ENCODE measurements around the gene FHIT.

Gene FHIT

GRCh38 chr3:59996056-59996455, 1255.2 kb downstream of the FHIT start:
- in situ Hi-C loops (cut with HindIII; ENCODE audit: low sequenced_read_pairs), result no loop called here
- no peak for TF ChIP-seq CTCF (IDR thresholded peaks at IDR 0.05; ENCODE audit: low read depth, low read length, missing control alignments)
- DNase-seq (ENCODE audit: low read depth), result no peak
- no peak overlapping the region for H3K4me3 ChIP-seq (ENCODE audit: low read depth, low read length)

- no peak overlapping the region for H3K4me3 ChIP-seq (ENCODE audit: low read depth, low read length)
- TF ChIP-seq CTCF (IDR thresholded peaks at IDR 0.05; ENCODE audit: low read depth, low read length, missing control alignments), result no peak
- no peak for DNase-seq (ENCODE audit: low read depth)
- in situ Hi-C loops (cut with HindIII; ENCODE audit: low sequenced_read_pairs), result no loop called here
Observed at GRCh38 chr3:59995563-59995962, 1255.7 kb downstream of the FHIT start.

DNA sequence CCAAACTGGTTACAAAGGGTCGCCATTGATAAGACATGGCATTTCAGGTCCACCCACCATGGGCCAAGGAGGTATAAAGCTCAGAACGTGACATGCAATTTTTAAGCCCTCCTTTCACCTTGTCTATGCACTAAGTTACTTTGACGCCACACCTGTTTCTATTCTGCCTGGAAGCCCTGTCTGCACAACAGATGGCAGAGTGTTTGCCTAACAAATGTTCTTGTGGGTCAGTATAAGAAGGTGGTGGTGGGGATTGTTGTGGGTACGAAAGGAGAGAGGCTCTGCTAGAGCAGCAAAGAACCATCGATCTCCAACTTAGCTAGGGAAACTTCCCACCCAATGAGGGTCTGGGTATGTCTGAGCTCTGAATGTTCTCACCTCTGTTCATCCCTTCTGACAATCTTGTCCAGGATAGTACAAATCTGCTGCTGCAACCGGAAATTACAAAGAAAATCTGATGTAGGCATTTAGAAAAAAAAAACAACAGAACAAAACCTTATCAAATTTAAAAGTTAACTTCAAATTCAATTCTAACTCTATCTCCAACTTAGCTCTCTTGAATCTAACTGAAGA, 1256.4 kb downstream of the FHIT start:
- no peak overlapping the region for H3K4me3 ChIP-seq (ENCODE audit: low read depth, low read length)
- no peak for TF ChIP-seq CTCF (IDR thresholded peaks at IDR 0.05; ENCODE audit: low read depth, low read length, missing control alignments)
- DNase-seq (ENCODE audit: low read depth), result no peak
- in situ Hi-C loops (cut with HindIII; ENCODE audit: low sequenced_read_pairs), result no loop called here

GRCh38 chr3:59992578-59992977, 1258.7 kb downstream of the FHIT start:
- in situ Hi-C loops (cut with HindIII; ENCODE audit: low sequenced_read_pairs), result no loop called here
- DNase-seq (ENCODE audit: low read depth), result no peak
- no peak overlapping the region for H3K4me3 ChIP-seq (ENCODE audit: low read depth, low read length)
- no peak for TF ChIP-seq CTCF (IDR thresholded peaks at IDR 0.05; ENCODE audit: low read depth, low read length, missing control alignments)

DNA sequence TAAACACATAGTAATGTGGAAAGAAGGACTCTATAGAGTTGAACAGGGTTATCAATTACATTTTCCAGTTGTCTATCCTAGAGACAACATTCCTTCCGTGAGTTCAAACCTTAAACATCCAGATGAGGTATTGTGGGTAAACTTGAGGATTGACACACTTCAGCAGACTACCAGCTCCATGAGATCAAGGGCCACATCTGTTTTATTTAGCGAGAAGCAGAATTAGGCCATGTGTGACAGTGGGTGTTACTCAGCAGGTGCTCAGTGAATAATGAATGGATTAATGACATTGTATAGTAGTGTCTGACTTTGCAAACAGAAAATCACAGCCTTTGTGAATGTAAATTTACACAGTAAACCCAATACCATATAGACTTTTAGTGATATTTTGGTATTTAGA, 1260.3 kb downstream of the FHIT start:
- TF ChIP-seq CTCF (IDR thresholded peaks at IDR 0.05; ENCODE audit: low read depth, low read length, missing control alignments), result no peak
- no peak overlapping the region for H3K4me3 ChIP-seq (ENCODE audit: low read depth, low read length)
- in situ Hi-C loops (cut with HindIII; ENCODE audit: low sequenced_read_pairs), result no loop called here
- no peak for DNase-seq (ENCODE audit: low read depth)

GRCh38 chr3:59982510-59982909, 1268.7 kb downstream of the FHIT start:
- in situ Hi-C loops (cut with HindIII; ENCODE audit: low sequenced_read_pairs), result no loop called here
- no peak for TF ChIP-seq CTCF (IDR thresholded peaks at IDR 0.05; ENCODE audit: low read depth, low read length, missing control alignments)
- no peak for DNase-seq (ENCODE audit: low read depth)
- H3K4me3 ChIP-seq (ENCODE audit: low read depth, low read length), result no peak overlapping the region

DNA sequence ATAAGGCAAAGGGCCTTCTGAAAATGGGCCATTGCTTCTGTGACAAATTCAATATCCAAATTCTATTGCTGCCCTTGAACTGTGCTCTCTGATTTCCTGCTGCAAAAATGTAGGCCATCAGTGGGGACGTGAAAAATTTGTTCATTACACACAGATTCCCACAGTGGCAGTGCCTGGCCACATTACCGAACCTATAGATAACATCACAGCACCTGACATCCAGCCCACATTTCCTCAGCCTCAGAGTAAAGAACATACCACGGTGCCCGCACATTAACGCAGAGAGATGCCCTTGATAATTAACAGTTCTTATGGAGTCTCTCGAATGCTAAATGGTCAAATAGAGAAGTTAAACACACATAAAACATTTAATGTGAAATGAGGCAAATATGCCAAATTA, 1269.9 kb downstream of the FHIT start:
- DNase-seq (ENCODE audit: low read depth), result no peak
- H3K4me3 ChIP-seq (ENCODE audit: low read depth, low read length), result no peak overlapping the region
- in situ Hi-C loops (cut with HindIII; ENCODE audit: low sequenced_read_pairs), result no loop called here
- no peak for TF ChIP-seq CTCF (IDR thresholded peaks at IDR 0.05; ENCODE audit: low read depth, low read length, missing control alignments)

All from astrocyte of the cerebellum (primary cell).